Stimulated activated naive CD8-positive, alpha-beta T cell treated with anti-CD3 and anti-CD28 coated beads, Interleukin-15, amount 100 ng/mL, for 72 hours (primary cell): ENCODE measurements around the gene EPB41L1.

Experiments
- ATAC-seq: fragments of 150-1000 bp; cut with Tn5 transposase; 2 replicates; pipeline ENCODE4 v1.10.0; 2021; ENCODE audit warnings: mild to moderate bottlenecking, moderate library complexity
- DNase-seq, 2 donors: peaks; one replicate each; pipeline ENCODE4 v3.0.0; 2021 to 2022
- H3K27ac Mint-ChIP-seq, 2 donors: one replicate each; pipeline ENCODE4 v1.8.0; 2022; ENCODE audit warnings: mild to moderate bottlenecking in 2 of 2, mixed read lengths in 2 of 2, moderate library complexity in 2 of 2
- H3K27me3 Mint-ChIP-seq: one replicate; pipeline ENCODE4 v1.8.0; 2022; ENCODE audit warnings: mixed read lengths
- H3K4me1 Mint-ChIP-seq: one replicate; pipeline ENCODE4 v1.8.0; 2022; ENCODE audit warnings: mild to moderate bottlenecking, mixed read lengths
- H3K4me3 Mint-ChIP-seq, 2 donors: one replicate each; pipeline ENCODE4 v1.8.0; 2022; ENCODE audit warnings: mild to moderate bottlenecking in 2 of 2, mixed read lengths in 2 of 2, moderate library complexity in 1 of 2
- H3K9me3 Mint-ChIP-seq, 2 donors: one replicate each; pipeline ENCODE4 v1.8.0; 2022; ENCODE audit warnings: mixed read lengths in 2 of 2

The EPB41L1 gene

GRCh38 chr20:36213362-36213761 is 58.8 kb downstream of the EPB41L1 start:
- DNase-seq = no peak
- no peak overlapping the region for H3K4me3 Mint-ChIP-seq
- no peak overlapping the region for H3K27ac Mint-ChIP-seq
- H3K4me1 Mint-ChIP-seq = no peaks in the 10 kb centered on the region
- H3K27me3 Mint-ChIP-seq = no peaks in the 10 kb centered on the region
- no peaks in the 10 kb centered on the region for H3K9me3 Mint-ChIP-seq
- ATAC-seq = no peak

DNA sequence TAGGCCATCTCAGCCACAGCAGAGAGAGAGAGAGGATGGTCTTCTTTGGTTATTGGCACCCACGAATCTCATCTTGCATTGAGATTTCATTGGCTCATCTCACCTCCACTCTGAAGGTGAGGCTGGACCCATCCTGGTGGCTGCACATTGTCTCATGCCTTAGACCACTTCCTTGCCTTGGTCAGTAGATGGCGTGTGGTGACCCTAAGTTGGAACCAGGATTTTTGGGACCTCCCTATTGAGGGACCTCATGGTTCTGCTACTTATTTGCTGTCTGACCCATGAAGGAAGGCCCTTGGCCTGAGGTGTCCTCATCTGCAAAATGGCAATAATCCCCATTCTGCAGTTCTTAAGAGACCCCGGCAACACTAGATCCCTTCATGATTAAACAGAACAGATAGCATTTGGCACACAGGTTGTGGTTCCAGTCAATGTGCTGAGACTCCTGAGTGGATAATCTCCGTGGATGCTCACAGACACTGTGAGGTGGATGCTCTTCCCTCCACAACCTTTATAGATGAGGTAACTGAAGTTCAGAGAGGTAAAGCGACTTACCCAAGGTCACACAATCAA is 60.2 kb downstream of the EPB41L1 start:
- no peaks in the 10 kb centered on the region for H3K4me1 Mint-ChIP-seq
- H3K27ac Mint-ChIP-seq = no peak overlapping the region
- H3K4me3 Mint-ChIP-seq = no peak overlapping the region
- H3K9me3 Mint-ChIP-seq = no peaks in the 10 kb centered on the region
- DNase-seq = peak in 1 of 2 donors; percentile 22
- H3K27me3 Mint-ChIP-seq = no peaks in the 10 kb centered on the region
- ATAC-seq = peak; percentile 69

DNA sequence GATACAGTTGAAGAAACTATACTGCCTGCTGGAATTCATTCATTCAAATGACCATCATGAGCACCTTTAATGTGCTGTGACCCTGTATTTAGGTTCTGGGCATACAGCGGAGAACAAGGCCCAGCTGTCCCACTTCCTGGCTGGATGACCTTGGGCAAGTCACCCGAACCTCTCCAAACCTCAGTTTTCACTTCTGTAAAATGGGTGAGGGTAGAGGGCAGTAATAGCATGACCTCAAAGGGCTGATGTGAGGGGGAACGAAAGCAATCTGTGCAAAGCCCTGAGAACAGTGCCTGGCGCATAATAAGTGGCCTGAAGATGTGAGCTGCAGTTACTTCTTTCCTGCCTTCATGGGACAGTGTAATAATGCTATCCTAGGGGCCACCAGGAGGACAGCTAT is 61.2 kb downstream of the EPB41L1 start:
- Mint-ChIP-seq H3K9me3 (no peaks in the 10 kb centered on the region), H3K4me3 (no peak overlapping the region), H3K27ac (no peak overlapping the region), H3K4me1 (no peaks in the 10 kb centered on the region), H3K27me3 (no peaks in the 10 kb centered on the region)
- ATAC-seq = no peak
- DNase-seq = no peak

- Mint-ChIP-seq H3K4me1 (no peaks in the 10 kb centered on the region), H3K27me3 (no peaks in the 10 kb centered on the region), H3K27ac (peak overlapping the region in 1 of 2 donors; percentile 2), H3K4me3 (no peak overlapping the region), H3K9me3 (no peaks in the 10 kb centered on the region)
- DNase-seq = no peak
- ATAC-seq = no peak
Observed at GRCh38 chr20:36216314-36217025, 61.9 kb downstream of the EPB41L1 start.

GRCh38 chr20:36217226-36217625 is 62.7 kb downstream of the EPB41L1 start:
- H3K4me1 Mint-ChIP-seq = no peaks in the 10 kb centered on the region
- ATAC-seq (no peak), DNase-seq (no peak)
- no peak overlapping the region for H3K4me3 Mint-ChIP-seq
- no peaks in the 10 kb centered on the region for H3K9me3 Mint-ChIP-seq
- H3K27me3 Mint-ChIP-seq = no peaks in the 10 kb centered on the region
- no peak overlapping the region for H3K27ac Mint-ChIP-seq

GRCh38 chr20:36218380-36219064 is 64.0 kb downstream of the EPB41L1 start:
- no peak overlapping the region for H3K27ac Mint-ChIP-seq
- DNase-seq = no peak

DNA sequence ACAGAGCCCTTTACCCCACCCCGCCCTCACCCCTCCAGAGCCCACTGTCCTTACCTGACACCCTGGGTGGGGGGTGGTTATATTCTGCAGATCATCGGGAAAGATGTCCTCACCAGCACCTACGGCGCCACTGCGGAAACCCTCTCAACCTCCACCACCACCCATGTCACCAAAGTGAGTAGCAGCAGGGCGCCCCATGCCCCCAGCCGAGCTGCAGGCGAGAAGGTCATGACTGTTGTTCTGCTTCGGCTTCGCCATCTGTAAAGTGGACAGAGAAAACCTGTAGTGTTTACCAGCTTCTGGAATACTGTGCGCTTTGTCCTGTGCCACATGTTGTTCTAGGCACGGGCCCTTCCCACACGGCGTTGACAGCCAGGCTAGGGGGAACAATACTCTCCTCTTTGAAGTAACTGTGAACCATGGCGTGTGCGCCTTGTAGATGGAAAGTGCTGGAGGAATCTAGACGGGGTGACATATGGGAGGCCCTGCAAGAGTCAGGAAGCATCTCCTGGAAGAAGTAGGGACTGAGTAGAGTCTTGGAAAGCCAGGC is 65.2 kb downstream of the EPB41L1 start:
- Mint-ChIP-seq H3K27me3 (no peaks in the 10 kb centered on the region), H3K27ac (no peak overlapping the region), H3K9me3 (no peaks in the 10 kb centered on the region), H3K4me1 (no peaks in the 10 kb centered on the region), H3K4me3 (no peak overlapping the region)
- DNase-seq (no peak), ATAC-seq (no peak)

More at GRCh38 chr20:36218380-36219064, 64.0 kb downstream of the EPB41L1 start:
- Mint-ChIP-seq H3K4me1 (no peaks in the 10 kb centered on the region), H3K9me3 (no peaks in the 10 kb centered on the region), H3K4me3 (no peak overlapping the region), H3K27me3 (no peaks in the 10 kb centered on the region)
- no peak for ATAC-seq

DNA sequence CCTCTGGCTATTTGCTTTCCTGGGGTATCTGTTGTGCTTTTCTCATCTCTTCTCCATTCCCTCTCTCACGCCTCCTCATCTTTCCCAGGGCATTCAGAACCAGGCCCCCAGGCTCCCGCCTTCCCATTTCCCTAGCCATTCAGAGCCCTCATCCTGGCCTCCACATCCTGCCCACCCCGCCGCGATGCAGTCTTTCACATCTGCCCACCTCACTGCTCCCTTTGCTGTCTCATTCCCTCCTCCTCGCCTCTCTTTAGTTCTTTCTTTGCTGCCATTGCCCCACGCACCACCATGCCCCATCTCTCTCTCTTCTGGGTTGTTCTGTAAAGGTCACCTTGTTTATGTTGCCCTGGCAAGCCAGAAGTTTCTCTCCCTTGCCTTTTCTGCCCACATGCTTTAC is 71.1 kb downstream of the EPB41L1 start:
- no peaks in the 10 kb centered on the region for H3K9me3 Mint-ChIP-seq
- H3K27ac Mint-ChIP-seq = peak overlapping the region in 1 of 2 donors; percentile 2
- H3K4me3 Mint-ChIP-seq = no peak overlapping the region
- no peaks in the 10 kb centered on the region for H3K4me1 Mint-ChIP-seq
- DNase-seq (no peak), ATAC-seq (no peak)
- H3K27me3 Mint-ChIP-seq = no peaks in the 10 kb centered on the region

- no peaks in the 10 kb centered on the region for H3K9me3 Mint-ChIP-seq
- ATAC-seq = no peak
- H3K4me3 Mint-ChIP-seq = no peak overlapping the region
- no peaks in the 10 kb centered on the region for H3K4me1 Mint-ChIP-seq
- H3K27me3 Mint-ChIP-seq = no peaks in the 10 kb centered on the region
- DNase-seq = no peak
- no peak overlapping the region for H3K27ac Mint-ChIP-seq
Observed at GRCh38 chr20:36228770-36229169, 74.2 kb downstream of the EPB41L1 start.

DNA sequence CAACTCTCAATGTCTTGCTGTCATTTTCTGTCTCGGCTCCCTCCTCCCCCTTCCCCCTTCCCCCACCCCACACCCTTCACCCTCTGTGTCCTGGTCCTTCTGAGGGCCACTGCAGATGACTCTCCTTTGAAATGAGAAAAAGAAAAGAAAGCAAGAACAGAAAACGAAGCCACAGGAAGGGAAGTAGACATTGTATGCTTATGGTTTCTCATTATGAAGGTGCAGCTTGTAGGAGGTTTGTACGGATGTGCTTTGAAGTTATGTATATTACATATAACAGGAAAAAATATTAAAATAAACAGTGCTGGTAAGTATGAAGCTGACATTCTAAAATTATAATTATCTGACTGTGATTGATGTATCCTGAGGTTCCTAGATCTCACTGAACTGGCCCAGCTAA is 75.5 kb downstream of the EPB41L1 start:
- DNase-seq = no peak
- Mint-ChIP-seq H3K4me1 (no peaks in the 10 kb centered on the region), H3K4me3 (no peak overlapping the region), H3K27ac (no peak overlapping the region), H3K27me3 (no peaks in the 10 kb centered on the region), H3K9me3 (no peaks in the 10 kb centered on the region)
- peak; percentile 35 for ATAC-seq

GRCh38 chr20:36231331-36231730 is 76.8 kb downstream of the EPB41L1 start:
- Mint-ChIP-seq H3K27me3 (no peaks in the 10 kb centered on the region), H3K4me1 (peaks cover 6% of the 10 kb centered on the region), H3K9me3 (no peaks in the 10 kb centered on the region), H3K4me3 (no peak overlapping the region), H3K27ac (no peak overlapping the region)
- ATAC-seq (no peak), DNase-seq (no peak)

GRCh38 chr20:36234771-36235320 is 80.3 kb downstream of the EPB41L1 start:
- H3K27me3 Mint-ChIP-seq = no peaks in the 10 kb centered on the region

GRCh38 chr20:36235892-36236785 is 81.6 kb downstream of the EPB41L1 start, which contains the start of gene AAR2:
Gene AAR2, plus strand, starts transcription at chr20:36236478. Its CDS starts 3,391 bp downstream, at chr20:36239869.
- DNase-seq (peak; percentile 76 to 85), ATAC-seq (peak; percentile 100)
- Mint-ChIP-seq H3K27me3 (no peaks in the 10 kb centered on the region), H3K4me1 (peaks cover 42% of the 10 kb centered on the region), H3K9me3 (no peaks in the 10 kb centered on the region), H3K27ac (peak within 1 kb of the TSS; percentile 86 to 93), H3K4me3 (peak within 1 kb of the TSS; percentile 84)

More at GRCh38 chr20:36234771-36235320, 80.3 kb downstream of the EPB41L1 start:
- Mint-ChIP-seq H3K9me3 (no peaks in the 10 kb centered on the region), H3K27ac (no peak overlapping the region), H3K4me1 (peaks cover 34% of the 10 kb centered on the region), H3K4me3 (no peak overlapping the region)
- DNase-seq (no peak), ATAC-seq (no peak)

DNA sequence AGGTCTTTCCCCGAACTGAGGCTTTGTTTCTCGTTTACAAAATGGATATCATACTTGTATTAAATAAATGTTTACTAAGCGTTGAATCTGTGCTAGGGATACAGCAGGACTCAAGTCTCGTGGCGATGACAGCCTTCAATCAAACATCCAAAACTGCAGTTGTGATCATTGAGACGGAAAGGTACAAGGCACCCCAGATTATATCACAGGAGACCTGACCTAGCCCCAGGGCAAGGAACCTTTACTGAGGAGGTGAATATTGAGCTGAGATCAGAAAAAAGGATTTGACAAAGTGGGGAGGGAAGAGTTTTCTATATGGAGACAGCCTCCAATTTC is 82.2 kb downstream of the EPB41L1 start:
- H3K4me1 Mint-ChIP-seq = peaks cover 42% of the 10 kb centered on the region
- no peaks in the 10 kb centered on the region for H3K9me3 Mint-ChIP-seq
- peak overlapping the region; percentile 86 to 93 for H3K27ac Mint-ChIP-seq
- DNase-seq (no peak), ATAC-seq (no peak)
- H3K27me3 Mint-ChIP-seq = no peaks in the 10 kb centered on the region
- H3K4me3 Mint-ChIP-seq = peak overlapping the region; percentile 84

DNA sequence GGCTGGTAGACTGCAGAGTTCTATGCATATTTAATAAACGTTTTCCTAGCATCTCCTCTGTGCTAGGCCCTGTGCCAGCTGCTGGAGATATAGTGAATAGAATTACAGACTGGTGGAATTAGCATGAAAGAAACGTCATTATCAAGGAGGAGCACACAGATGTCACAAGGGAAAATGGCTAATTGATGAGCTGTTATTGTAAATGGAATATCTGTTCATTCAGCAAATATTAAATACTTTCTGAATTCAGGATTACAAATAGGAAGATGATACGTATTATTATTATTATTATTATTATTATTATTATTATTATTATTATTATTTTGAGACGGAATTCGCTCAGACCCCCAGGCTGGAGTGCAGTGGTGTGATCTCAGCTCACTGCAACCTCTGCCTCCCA is 82.9 kb downstream of the EPB41L1 start:
- H3K4me1 Mint-ChIP-seq = peaks cover 42% of the 10 kb centered on the region
- ATAC-seq (no peak), DNase-seq (no peak)
- peak overlapping the region; percentile 84 for H3K4me3 Mint-ChIP-seq
- H3K27ac Mint-ChIP-seq = peak overlapping the region; percentile 86 to 93
- H3K27me3 Mint-ChIP-seq = no peaks in the 10 kb centered on the region
- H3K9me3 Mint-ChIP-seq = no peaks in the 10 kb centered on the region
